ENCODE results near the gene SORL1.

The SORL1 gene

DNA sequence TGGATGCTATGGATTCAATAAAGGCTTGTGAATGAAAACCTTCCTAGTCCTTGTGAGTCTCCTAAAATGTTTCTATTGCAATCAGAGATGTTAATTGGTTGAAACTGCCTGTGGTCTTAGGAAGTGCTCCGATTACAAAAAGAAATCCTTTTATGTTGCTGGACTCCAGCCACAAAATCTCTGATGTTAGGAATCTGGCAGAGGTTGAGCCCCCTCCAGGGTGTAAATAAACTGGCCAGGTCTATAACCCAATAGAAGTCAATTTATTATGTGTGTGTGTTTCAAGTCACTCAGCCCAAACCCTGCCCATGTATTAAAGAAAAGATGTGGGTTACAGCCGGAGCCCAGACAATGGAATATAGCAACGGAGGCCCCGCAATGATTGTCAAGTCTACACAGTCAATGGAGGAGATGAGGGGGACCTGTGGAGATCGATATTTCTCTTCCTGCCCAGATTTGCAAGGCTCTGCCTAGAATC lies 218.7 kb downstream of the SORL1 start:
- DNase-seq: no peak

DNA sequence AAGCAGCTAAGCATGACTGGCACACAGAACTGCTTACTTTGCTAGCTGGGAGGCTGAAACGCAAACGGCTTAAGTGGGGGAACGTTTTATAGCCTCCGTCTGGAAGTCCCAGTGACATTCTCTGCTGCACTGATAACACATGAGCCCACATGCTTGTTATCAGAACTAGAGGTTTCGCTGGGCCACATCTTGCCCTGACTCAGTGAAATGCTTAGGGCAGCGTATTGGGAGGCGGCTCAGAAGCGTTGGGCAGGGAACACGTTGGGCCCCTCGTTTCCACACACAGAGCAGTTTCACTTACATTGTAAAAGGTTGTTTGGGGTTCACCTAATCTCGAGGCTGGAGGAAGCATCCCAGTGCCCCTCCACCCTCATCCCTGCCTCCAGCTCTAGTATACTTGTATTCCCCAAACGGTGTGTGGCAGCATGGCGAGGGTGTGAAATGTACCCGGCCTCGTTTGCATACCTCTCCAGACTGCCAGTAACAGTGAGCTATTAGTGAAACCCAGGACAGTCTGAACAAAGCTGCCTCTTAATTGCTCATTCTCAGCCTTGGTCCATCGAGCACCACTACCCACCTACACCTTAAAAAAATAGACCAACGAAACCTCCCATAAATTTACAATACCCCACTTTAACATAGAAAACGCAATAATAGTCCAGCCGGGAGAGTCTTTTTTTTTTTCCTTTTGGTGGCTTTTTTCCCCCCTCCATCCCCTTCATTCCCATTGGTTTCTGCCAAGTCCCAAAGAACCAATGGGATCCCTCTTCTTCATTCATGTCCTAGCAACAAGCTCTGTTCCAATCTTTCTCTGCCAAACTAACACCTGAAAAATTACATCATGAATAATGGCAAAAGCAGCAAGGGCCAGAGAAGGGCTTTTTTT lies 219.4 kb downstream of the SORL1 start:
- no peak for DNase-seq

DNA sequence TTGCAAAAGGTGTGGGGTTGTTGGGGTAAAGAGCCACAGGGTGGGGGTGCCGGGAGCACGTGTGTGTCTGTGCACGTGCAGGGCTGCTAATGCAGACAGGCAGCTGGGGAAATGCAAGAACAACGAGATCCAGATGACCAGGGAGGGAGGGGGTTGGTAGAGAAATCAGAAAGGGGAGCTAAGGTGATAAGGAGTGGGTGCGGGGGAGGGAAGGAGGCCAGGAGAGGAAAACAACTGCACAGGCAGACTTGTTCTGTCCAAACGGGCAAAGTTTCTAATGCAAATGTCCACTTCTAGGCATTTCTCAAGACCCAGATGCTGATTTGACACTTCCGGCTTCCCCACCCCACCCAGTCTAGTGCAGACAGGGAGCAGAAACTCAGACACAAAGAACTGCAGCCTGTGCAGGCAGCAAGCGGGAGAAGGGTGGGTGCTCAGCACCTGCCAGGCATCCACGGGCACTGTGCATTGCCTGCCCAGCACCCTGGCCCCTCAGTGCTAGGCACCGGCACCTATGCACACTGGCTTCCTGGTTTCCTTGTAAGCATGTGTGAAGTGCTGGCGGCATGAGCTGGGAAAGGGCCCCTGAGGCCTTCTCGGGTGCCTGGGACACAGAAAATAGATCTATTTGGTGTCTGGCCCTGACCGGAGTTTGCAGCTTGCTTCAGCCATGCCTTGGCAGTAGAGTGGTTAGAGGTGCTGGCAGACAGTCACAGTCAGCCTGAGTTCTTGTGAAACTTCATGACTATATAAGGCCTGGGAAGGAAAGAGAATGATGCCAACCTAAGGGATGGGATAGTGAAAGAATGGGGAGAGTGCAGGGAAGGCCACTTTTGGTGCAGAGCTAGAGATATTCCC lies 220.7 kb downstream of the SORL1 start:
- DNase-seq: no peak

DNA sequence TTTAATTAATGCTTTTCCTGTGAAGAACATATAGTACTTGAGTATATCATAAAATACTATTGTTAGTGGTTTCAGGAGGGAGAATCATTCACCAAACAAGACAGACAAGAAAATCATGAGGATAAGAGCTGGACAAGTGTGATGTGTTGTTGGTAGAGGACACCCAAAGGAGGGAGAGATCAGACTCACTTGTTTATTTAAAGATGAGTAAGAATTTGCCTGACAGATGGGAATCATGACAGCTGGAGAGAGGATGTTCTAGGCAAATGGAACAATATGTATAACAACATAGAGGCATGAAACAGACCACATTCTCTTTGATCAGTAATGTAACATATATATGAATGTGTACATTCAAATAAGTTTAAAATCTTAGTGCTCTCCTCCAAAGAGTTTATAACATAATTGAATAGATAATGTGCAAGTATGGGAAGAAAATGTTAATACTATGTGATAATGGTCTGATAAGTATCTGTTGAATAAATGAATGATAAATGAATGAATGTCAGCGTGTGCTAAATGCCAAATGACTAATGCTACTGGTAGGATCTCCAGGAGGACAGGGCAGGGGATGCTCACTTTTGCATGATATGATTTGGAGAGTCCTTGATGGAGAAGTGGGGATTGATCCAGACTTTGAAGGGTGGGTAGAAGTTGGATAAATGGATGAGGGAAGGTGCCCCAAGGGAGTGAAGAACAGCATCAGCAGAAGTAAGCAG lies 229.6 kb downstream of the SORL1 start:
- no peak for DNase-seq

Data from activated CD4-positive, alpha-beta T cell treated with anti-CD3 and anti-CD28 coated beads, Interleukin-2, Interleukin-6, amounts not matched to agents 100 ng/mL and 50 ng/mL, durations not matched to agents 16 hours and 8 hours (primary cell).